Esophagus muscularis mucosa (tissue), 4 donors: ENCODE results near the gene DCST2. TPM values are rescaled to one million over a fixed set of nuclear protein-coding genes. Genes with fewer than 3 reads are reported as not detected.

Source experiments
- DNase-seq: peaks from one replicate; pipeline ENCODE4 v3.0.0-alpha.2; 2017; ENCODE audit errors: extremely low spot score
- H3K27ac ChIP-seq, 4 donors: fragments of 200-600 bp; sonication (generic); replicated peaks in 1 of 4; 1 replicate in 3 of 4; 2 replicates in 1 of 4; pipeline ENCODE4 v1.5.1; 2016 to 2019; ENCODE audit warnings: mild to moderate bottlenecking in 1 of 4
- H3K27me3 ChIP-seq, 4 donors: fragments of 200-600 bp; sonication (generic); one replicate each; pipeline versions ENCODE4 v1.5.1 to v1.6.0; 2016 to 2019
- H3K36me3 ChIP-seq, 4 donors: fragments of 200-600 bp; sonication (generic); one replicate each; pipeline ENCODE4 v1.5.1; 2016 to 2019
- H3K4me1 ChIP-seq, 4 donors: fragments of 200-600 bp; sonication (generic); one replicate each; pipeline ENCODE4 v1.5.1; 2016 to 2019
- H3K4me3 ChIP-seq, 4 donors: fragments of 200-600 bp; sonication (generic); 1 replicate in 2 of 4; 2 replicates in 2 of 4; pipeline ENCODE4 v1.5.1; 2016 to 2019; ENCODE audit warnings: mild to moderate bottlenecking in 4 of 4, moderate library complexity in 1 of 4
- H3K9me3 ChIP-seq, 4 donors: fragments of 200-600 bp; sonication (generic); 1 replicate in 3 of 4; 2 replicates in 1 of 4; pipeline ENCODE4 v1.5.1; 2016 to 2019
- EP300 ChIP-seq: sonication (generic); formaldehyde crosslinking; IDR thresholded peaks from one replicate; pipeline ENCODE4 v1.6.1; 2017; ENCODE audit warnings: antibody characterized with exemption
- POLR2A ChIP-seq: fragments of 450-650 bp; IDR thresholded peaks from one replicate; pipeline ENCODE4 v1.6.1; 2017; ENCODE audit warnings: antibody characterized with exemption, moderate library complexity, mild to moderate bottlenecking, low read depth
- POLR2AphosphoS5 ChIP-seq, 2 donors: sonication (generic); formaldehyde crosslinking; IDR thresholded peaks; one replicate each; pipeline ENCODE4 v1.6.1; 2017; ENCODE audit warnings: antibody characterized with exemption in 2 of 2
- WGBS: methylation state at CpG from one replicate; pipeline ENCODE4 v1.1.5; 2018; 5-methylcytosine and 5-hydroxymethylcytosine counted together
- intact Hi-C: fragments of 100-400 bp; cut with DNase I; formaldehyde crosslinking; loops from one replicate; pipeline ENCODE4 v1.15.1; 2023
- total RNA-seq, 4 donors: library from RNA; depleted of rRNA; stranded (reverse); fragments of >200 nt; gene quantifications; one replicate each; pipeline versions ENCODE4 v1.1.0 to v1.2.1, GENCODE V29; 2016
- TF ChIP-seq, protein P1 (sequence below), 3 experiments: fragments of 200-600 bp in 2 of 3; fragments of 450-650 bp in 1 of 3; sonication (generic) in 2 of 3; IDR thresholded peaks; one replicate each; pipeline ENCODE4 v1.5.1; 2017 to 2019; ENCODE audit warnings: antibody characterized with exemption in 3 of 3, mild to moderate bottlenecking in 2 of 3, moderate library complexity in 1 of 3

DCST2 gene
- total RNA-seq, 4 donors from 2014 or later, result 0.11 to 0.19 TPM; not detected in 2

DNA sequence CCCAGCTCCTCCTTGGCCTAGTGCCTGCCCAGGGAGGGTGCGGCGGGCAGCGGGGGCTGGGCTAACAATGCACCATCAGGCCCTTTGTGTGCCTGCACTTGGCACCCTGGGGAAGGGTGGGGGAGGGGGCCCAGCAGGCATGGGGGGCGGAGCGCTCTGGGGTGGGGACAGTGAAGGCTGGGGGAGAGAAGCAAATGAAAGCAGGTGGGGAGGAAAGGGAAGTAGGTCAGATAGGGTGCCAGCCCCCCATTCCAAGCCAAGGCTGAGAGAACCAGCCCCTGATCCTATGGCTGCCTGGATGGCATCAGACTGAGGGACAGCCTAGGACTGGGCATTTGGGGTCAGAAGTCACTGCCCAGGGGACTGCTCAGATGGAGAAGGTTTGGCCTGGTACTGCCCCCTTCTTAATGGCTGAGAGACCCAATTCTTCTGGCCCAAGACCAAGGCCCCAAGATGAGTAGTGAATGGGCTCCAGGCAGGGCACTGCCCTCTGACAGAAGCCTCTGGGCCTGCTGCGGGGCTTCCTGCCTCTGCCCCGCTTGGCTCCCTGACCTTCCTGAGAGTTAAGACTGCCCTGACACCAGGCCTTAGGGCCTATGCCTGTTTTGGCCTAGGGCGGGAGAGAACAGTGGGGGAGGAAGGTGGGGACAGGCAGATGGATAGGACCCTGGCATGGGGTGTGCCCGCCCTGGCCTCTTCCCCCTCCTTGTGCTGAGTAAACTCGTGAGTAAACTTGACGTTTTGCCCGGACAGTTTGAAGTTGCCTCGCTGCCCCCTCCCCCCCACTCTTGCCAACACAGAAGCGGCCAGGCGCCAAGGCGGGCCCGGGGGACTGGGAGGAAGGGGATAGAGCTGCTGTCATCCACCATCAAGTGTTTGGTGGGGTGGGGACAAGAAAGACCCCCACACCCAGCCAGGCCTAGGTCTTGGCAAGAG is 28.2 kb downstream of the DCST2 start:
- Histone ChIP-seq H3K9me3 (no peaks in the 10 kb centered on the region), H3K27me3 (no peaks in the 10 kb centered on the region), H3K36me3 (peaks cover 0 to 7% (median 2%) of the 10 kb centered on the region in 4 donors), H3K4me1 (peaks cover 47 to 75% (median 64%) of the 10 kb centered on the region in 4 donors), H3K27ac (peak overlapping the region; percentile 97 to 99 (median 98)), H3K4me3 (peak overlapping the region; percentile 80 to 97 (median 92))
- intact Hi-C loops, result no loop called here
- DNase-seq, result no peak
- no peak for TF ChIP-seq EP300
- TF ChIP-seq POLR2AphosphoS5 (IDR thresholded peaks at IDR 0.05), result peak in 1 of 2 donors; percentile 47
- 60% methylated on average over 17 of the region's 17 CpGs for WGBS

DNA sequence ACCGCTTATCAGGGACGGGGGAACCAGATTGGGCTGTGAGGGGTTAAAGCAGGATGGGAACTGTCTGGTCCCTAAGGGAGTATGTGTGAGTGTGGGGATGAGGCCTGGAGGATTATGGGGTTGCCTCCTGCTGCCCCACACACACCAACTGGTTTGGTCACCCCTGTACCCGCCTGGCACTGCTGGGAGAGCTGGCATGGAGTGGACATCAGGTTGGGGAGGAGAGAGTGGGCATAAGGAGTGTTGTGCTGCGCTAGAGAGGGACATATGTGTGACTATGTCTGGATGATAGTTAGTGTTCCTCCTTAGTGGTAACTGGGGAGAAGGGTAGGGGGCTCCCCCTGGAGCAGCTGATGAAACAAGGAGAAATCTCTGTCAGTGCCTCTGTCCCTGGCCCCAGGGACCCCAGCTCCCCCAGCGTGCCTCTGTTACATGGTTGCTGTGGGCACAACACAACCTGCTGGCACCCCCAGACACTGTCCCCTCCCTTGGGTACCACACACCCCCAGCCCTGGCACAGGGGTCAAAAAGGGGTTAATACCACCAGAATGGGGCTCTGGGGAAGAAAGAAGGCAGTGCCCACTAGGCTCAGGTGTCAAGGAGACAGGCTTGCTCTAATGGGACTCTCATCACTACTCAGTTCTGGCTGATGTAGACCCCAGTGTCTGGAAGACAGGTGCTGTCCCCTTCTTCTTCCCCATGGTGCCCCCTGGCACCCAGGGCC is 29.1 kb downstream of the DCST2 start:
- peaks cover 55 to 75% (median 68%) of the 10 kb centered on the region in 4 donors for H3K4me1 ChIP-seq

DNA sequence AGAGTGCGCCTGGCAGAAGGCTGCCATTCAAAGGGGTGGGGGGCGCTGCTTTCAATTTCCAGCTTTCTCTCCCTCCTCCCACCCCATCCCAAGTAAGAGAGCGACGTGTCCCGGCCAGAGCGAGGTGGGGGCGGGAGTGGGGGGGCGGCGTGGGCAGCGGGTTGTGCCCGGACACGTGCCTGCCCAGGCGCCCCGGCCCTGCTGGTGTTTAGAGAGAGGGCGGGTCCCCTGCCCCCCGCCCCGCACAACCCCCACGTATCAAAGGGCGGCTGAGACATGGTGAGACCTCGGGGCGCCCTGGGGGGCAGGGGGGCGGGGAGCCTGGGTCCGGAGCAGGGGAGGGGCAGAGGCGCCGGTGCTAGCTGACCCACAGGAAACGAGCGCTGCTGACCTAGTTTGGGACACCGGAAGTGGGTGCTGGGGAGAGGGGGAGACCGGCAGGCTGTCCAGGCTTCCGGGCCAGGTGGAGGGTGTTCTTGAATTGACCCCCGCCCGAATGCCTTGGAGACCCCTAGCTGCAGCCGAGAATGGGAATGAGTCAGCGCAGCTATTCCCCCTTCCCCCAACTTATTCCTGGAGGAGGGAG is 29.7 kb downstream of the DCST2 start:
- peak overlapping the region; percentile 80 to 97 (median 92) for H3K4me3 ChIP-seq
- H3K9me3 ChIP-seq, result no peaks in the 10 kb centered on the region
- peaks cover 60 to 75% (median 70%) of the 10 kb centered on the region in 4 donors for H3K4me1 ChIP-seq
- H3K36me3 ChIP-seq, result no peaks in the 10 kb centered on the region
- H3K27ac ChIP-seq, result peak overlapping the region; percentile 97 to 99 (median 98)
- WGBS, result 20% methylated on average over 1 of the region's 34 CpGs
- intact Hi-C loops, result no loop called here
- DNase-seq, result no peak
- TF ChIP-seq POLR2AphosphoS5 (IDR thresholded peaks at IDR 0.05), result peak; percentile 42 to 57
- TF ChIP-seq POLR2A, result peak; percentile 33
- TF ChIP-seq, protein P1, sequence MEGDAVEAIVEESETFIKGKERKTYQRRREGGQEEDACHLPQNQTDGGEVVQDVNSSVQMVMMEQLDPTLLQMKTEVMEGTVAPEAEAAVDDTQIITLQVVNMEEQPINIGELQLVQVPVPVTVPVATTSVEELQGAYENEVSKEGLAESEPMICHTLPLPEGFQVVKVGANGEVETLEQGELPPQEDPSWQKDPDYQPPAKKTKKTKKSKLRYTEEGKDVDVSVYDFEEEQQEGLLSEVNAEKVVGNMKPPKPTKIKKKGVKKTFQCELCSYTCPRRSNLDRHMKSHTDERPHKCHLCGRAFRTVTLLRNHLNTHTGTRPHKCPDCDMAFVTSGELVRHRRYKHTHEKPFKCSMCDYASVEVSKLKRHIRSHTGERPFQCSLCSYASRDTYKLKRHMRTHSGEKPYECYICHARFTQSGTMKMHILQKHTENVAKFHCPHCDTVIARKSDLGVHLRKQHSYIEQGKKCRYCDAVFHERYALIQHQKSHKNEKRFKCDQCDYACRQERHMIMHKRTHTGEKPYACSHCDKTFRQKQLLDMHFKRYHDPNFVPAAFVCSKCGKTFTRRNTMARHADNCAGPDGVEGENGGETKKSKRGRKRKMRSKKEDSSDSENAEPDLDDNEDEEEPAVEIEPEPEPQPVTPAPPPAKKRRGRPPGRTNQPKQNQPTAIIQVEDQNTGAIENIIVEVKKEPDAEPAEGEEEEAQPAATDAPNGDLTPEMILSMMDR (IDR thresholded peaks at IDR 0.05), result no peak
- H3K27me3 ChIP-seq, result no peaks in the 10 kb centered on the region

More for the DNA sequence above, 29.1 kb downstream of the DCST2 start:
- no peaks in the 10 kb centered on the region for H3K27me3 ChIP-seq
- no peak for TF ChIP-seq EP300
- no peak for TF ChIP-seq POLR2AphosphoS5 (IDR thresholded peaks at IDR 0.05)
- TF ChIP-seq, protein P1 (IDR thresholded peaks at IDR 0.05), result no peak
- TF ChIP-seq POLR2A, result no peak
- DNase-seq, result no peak
- intact Hi-C loops, result no loop called here
- H3K36me3 ChIP-seq, result peaks cover 0 to 4% (median 2%) of the 10 kb centered on the region in 4 donors
- no peaks in the 10 kb centered on the region for H3K9me3 ChIP-seq
- peak overlapping the region; percentile 97 to 99 (median 98) for H3K27ac ChIP-seq
- 80% methylated on average over 1 of the region's 5 CpGs for WGBS
- H3K4me3 ChIP-seq, result peak overlapping the region; percentile 80 to 97 (median 92)

DNA sequence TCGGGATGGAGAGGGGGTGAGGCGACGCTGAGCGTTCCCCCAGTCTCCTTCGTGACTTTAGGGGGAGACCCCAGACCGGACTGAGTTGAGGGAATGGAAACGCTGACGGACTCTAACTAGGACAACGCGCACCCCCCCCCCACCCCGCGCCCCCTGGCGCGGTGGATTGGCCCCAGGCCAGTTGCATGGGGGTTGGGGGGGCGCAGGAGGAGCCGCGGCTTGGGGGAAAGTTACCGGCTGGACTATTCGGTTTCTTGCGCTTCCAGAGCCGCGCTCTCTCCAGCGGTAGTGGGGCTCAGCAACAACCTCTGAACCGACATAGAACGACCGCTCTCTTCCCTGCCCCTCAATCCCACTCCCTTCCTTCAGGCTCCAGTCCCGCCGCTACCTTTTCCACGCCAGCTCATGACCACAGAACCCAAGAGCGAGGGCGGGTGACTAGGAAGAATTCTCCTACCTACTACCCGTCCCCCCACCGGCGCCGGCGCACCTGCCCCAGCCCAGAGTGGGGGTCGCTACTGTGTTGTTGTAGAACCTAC is 30.3 kb downstream of the DCST2 start:
- Histone ChIP-seq H3K27me3 (no peaks in the 10 kb centered on the region), H3K27ac (peak overlapping the region; percentile 97 to 99 (median 98)), H3K4me1 (peaks cover 57 to 75% (median 69%) of the 10 kb centered on the region in 4 donors), H3K4me3 (peak overlapping the region; percentile 80 to 97 (median 92)), H3K36me3 (no peaks in the 10 kb centered on the region), H3K9me3 (no peaks in the 10 kb centered on the region)
- TF ChIP-seq EP300, result no peak
- no peak for TF ChIP-seq POLR2A
- TF ChIP-seq, protein P1 (IDR thresholded peaks at IDR 0.05), result no peak
- no peak for TF ChIP-seq POLR2AphosphoS5 (IDR thresholded peaks at IDR 0.05)
- DNase-seq, result no peak
- WGBS, result 2% methylated on average over 28 of the region's 37 CpGs
- intact Hi-C loops, result no loop called here
